SH-SY5Y (cell line): ENCODE data around the gene RAP1B.

Experiments used
- GATA2 ChIP-seq: IDR thresholded peaks from 2 replicates; pipeline ENCODE4 v1.6.1; 2011; ENCODE audit warnings: mild to moderate bottlenecking, low read depth, low read length
- GATA3 ChIP-seq: IDR thresholded peaks from 2 replicates; pipeline ENCODE4 v1.6.1; 2011; ENCODE audit warnings: low read depth, mild to moderate bottlenecking, low read length, moderate library complexity

DNA sequence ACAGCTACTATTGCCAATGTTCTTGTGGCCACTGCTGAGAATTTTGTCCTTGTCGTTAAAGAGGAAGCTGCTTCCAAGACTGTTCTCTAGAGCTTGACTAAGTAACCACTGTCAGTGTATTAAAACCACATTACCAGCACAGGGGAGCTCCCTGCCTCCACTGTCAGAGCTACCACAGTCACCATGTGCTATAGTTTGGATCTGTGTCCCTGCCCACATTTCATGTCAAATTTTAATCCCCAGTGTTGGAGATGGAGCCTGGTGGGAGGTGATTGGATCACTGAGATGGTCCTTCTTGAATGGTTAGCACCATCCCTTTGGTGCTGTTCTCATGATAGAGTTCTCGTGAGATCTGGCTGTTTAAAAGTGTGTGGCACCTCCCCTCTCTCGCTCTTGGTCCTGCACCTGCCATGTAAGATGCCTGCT lies 23.2 kb upstream of the RAP1B start:
- TF ChIP-seq GATA2, result no peak
- no peak for TF ChIP-seq GATA3
